CD4-positive, alpha-beta T cell treated with Interleukin-4 for 4 hours (primary cell): Measurements from ENCODE around the gene CCDC170.

Experiments
- DNase-seq: peaks from one replicate; pipeline ENCODE4 v3.0.0-alpha.2; 2020

Gene CCDC170

GRCh38 chr6:151546941-151547659, 53.3 kb downstream of the CCDC170 start:
- DNase-seq = no peak

GRCh38 chr6:151548201-151548600, 54.4 kb downstream of the CCDC170 start:
- no peak for DNase-seq

GRCh38 chr6:151549790-151550189, 56.0 kb downstream of the CCDC170 start:
- DNase-seq = no peak

- no peak for DNase-seq
These were observed 56.8 kb downstream of the CCDC170 start for GRCh38 chr6:151550618-151551017.

GRCh38 chr6:151551223-151551857, 57.5 kb downstream of the CCDC170 start:
- no peak for DNase-seq

GRCh38 chr6:151553416-151554165, 59.8 kb downstream of the CCDC170 start:
- DNase-seq = no peak

GRCh38 chr6:151561238-151561637, 67.4 kb downstream of the CCDC170 start:
- DNase-seq = no peak

GRCh38 chr6:151564654-151565053, 70.8 kb downstream of the CCDC170 start:
- DNase-seq = no peak

GRCh38 chr6:151565940-151566339, 72.1 kb downstream of the CCDC170 start:
- DNase-seq = no peak

GRCh38 chr6:151566557-151566956, 72.7 kb downstream of the CCDC170 start:
- no peak for DNase-seq

GRCh38 chr6:151576633-151577032, 82.8 kb downstream of the CCDC170 start:
- DNase-seq = no peak

GRCh38 chr6:151577257-151577656, 83.4 kb downstream of the CCDC170 start:
- DNase-seq = no peak

- DNase-seq = no peak
These were observed 91.9 kb downstream of the CCDC170 start for GRCh38 chr6:151585741-151586140.

- DNase-seq = no peak
These were observed 95.8 kb downstream of the CCDC170 start for GRCh38 chr6:151589667-151590066.

- DNase-seq = no peak
These were observed 96.9 kb downstream of the CCDC170 start for GRCh38 chr6:151590742-151591141.

- DNase-seq = no peak
These were observed 98.8 kb downstream of the CCDC170 start for GRCh38 chr6:151592449-151593159.

GRCh38 chr6:151609146-151609902, 115.5 kb downstream of the CCDC170 start:
- DNase-seq = no peak

GRCh38 chr6:151610326-151610725, 116.5 kb downstream of the CCDC170 start:
- DNase-seq = no peak

- no peak for DNase-seq
These were observed 120.8 kb downstream of the CCDC170 start for GRCh38 chr6:151614630-151615029.

- DNase-seq = no peak
These were observed 122.3 kb downstream of the CCDC170 start for GRCh38 chr6:151616091-151616513.

- DNase-seq = no peak
These were observed 122.8 kb downstream of the CCDC170 start for GRCh38 chr6:151616600-151616999.

GRCh38 chr6:151617539-151617938, 123.7 kb downstream of the CCDC170 start:
- DNase-seq = no peak
